ENCODE data around the gene DNM2.

- peak; percentile 76 for TF ChIP-seq CTCF (IDR thresholded peaks at IDR 0.05)
- TF ChIP-seq RFX5 (IDR thresholded peaks at IDR 0.05), result no peak; the same call in 1 of the 2 replicates
- no peak for TF ChIP-seq EP300 (IDR thresholded peaks at IDR 0.05)
- TF ChIP-seq JUNB (IDR thresholded peaks at IDR 0.05), result no peak
Measured at GRCh38 chr19:10717356-10718204, at the start of gene DNM2.
